WTC11 (cell line): Measurements from ENCODE around the gene NXN.

Experiments
- TF ChIP-seq, protein P1 (sequence below): fragments of 200-600 bp; IDR thresholded peaks from 2 replicates; pipeline ENCODE4 v1.8.0; 2022; ENCODE audit warnings: antibody characterized with exemption
- TF ChIP-seq, protein P2 (sequence below): sonication (generic); formaldehyde crosslinking; IDR thresholded peaks from 2 replicates; pipeline ENCODE4 v1.8.0; 2022; ENCODE audit warnings: mild to moderate bottlenecking, missing genetic modification reagents

DNA sequence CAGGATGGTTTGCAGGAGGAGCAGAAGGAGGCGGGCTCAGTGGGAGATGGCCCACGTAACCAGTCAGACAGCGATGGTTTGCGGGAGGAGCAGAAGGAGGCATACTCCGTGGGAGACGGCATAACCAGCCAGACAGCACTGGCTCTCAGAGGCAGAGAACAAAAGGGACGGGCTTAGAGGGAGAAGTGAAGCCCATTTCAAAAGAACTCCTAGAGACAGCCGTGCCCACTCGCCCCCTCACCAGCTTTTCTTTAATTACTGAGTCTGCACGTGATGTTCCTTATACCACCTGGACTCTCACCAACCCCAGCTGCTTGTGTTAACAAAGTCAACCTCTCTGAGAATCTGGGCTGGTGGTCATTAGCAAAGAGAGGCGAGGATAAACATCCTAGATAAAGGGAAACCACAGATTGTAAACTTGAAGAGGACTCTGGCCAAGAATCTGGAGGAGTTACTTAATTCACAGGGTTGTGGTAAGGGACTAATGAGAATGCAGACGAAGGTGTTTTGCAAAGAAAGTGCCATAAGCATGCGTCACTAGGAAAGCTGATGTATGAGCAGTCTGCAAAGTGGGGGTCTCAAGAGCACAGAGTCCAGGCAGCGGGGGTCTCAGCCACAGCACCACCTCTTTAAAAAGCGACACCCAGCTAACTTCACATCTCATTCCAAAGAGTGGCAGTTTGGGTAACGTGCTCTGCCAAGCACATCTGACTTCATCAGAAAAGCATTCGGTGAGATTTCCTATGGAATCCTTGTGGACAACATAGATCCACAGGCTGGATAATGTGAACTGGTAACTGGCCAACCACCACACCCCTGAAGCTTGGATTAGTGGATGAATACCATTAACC, 51.7 kb downstream of the NXN start:
- TF ChIP-seq, protein P1, sequence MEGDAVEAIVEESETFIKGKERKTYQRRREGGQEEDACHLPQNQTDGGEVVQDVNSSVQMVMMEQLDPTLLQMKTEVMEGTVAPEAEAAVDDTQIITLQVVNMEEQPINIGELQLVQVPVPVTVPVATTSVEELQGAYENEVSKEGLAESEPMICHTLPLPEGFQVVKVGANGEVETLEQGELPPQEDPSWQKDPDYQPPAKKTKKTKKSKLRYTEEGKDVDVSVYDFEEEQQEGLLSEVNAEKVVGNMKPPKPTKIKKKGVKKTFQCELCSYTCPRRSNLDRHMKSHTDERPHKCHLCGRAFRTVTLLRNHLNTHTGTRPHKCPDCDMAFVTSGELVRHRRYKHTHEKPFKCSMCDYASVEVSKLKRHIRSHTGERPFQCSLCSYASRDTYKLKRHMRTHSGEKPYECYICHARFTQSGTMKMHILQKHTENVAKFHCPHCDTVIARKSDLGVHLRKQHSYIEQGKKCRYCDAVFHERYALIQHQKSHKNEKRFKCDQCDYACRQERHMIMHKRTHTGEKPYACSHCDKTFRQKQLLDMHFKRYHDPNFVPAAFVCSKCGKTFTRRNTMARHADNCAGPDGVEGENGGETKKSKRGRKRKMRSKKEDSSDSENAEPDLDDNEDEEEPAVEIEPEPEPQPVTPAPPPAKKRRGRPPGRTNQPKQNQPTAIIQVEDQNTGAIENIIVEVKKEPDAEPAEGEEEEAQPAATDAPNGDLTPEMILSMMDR: no peak
- TF ChIP-seq, protein P2, sequence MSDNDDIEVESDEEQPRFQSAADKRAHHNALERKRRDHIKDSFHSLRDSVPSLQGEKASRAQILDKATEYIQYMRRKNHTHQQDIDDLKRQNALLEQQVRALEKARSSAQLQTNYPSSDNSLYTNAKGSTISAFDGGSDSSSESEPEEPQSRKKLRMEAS (CRISPR knock-in tag): no peak
